ENCODE measurements around the gene ADAMTS3.

ADAMTS3 gene

GRCh38 chr4:72568959-72569718 lies at the start of gene ADAMTS3:
ADAMTS3 (minus strand) TSS chr4:72569221; CDS start chr4:72568762, 459 bp downstream.
- DNase-seq (ENCODE audit: low read depth) = peak; percentile 65

GRCh38 chr4:72613959-72614358 lies 44.9 kb upstream of the ADAMTS3 start:
- DNase-seq (ENCODE audit: low read depth) = no peak

GRCh38 chr4:72606751-72607150 lies 37.7 kb upstream of the ADAMTS3 start:
- no peak for DNase-seq (ENCODE audit: low read depth)

GRCh38 chr4:72604324-72604723 lies 35.3 kb upstream of the ADAMTS3 start:
- DNase-seq (ENCODE audit: low read depth) = no peak

DNA sequence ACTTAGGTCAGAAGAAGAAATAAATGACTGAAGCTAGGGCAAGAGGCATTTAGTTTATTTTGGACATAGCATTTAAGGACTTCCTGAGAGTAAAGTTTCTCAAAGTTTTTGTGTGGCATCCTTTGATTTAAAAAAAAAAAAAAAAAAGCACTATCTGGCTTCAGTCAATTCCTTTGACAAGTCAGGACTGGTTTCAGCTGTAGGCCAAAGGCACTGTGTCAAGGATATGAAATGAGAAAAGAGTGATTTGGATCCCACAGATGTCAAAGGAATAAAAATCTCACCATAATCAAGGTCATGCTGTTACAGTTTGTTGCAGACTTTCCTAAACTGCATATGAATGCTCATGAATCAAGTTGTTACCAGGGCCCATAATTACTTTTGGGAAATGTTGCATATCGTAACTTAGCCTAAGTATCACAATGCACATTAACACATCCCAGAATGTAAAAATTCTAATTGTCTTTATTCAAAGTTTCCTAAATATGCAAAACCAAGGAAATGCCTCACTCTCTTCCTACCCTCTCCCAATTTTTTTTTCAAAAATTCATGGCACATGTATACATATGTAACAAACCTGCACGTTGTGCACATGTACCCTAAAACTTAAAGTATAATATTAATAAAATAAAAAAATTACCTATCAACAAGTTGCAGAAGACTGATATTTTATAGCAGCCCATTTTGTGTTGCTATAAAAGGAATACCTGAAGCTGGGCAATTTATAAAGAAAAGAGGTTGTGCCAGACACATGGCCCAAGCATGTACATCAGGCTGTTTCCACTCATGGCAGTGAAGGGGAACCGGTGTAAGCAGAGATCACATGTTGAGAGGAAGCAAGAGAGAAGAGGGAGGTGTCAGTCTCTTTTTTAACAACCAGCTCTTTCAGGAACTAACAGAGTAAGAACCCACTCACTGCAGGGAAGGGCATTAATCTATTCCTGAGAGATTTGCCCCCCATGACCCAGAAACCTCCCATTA lies 33.7 kb upstream of the ADAMTS3 start:
- no peak for DNase-seq (ENCODE audit: low read depth)

DNA sequence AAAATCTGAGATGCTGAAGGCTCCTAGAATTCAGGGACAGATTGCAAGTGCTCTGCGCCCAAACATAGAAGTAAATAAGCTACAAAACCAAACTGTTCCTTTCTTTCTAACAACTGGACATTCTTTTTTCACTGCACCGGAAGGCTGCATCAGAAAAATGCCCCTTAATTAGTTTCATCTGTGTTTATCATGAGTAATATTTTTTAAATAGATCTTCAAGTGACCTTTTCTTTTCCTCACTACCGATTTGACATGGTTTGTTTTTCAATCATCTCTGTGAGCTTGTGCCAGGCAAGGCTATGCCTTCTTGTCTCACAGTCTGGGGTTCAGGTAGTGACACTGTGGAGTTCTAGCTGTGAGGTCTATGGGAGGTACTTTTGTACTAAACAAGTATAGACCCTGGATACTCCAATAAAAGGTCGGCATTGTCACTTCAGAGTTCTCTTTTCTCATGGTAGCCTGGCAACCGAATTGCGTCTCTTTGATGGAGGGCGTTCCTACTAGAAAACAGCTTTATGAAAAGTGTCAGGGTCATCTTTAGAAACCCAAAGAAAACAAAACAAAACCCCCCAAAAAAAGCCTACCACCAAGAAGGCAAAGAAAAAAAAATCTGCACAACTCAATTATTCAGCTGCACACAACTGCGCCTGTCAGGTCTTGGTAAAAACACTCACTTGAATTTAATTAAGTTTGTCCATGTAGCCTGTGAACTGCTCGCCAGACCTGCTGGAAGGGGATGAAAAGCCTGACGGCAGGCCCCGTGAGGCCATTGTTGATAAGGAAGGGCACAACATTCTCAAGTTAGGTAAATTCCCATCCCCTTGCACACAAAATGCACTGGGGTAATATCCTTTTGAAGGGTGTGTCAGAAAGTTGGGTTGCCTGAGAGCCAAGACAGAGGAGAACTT lies 22.8 kb upstream of the ADAMTS3 start:
- no peak for DNase-seq (ENCODE audit: low read depth)

GRCh38 chr4:72587334-72587733 lies 18.3 kb upstream of the ADAMTS3 start:
- no peak for DNase-seq (ENCODE audit: low read depth)

DNA sequence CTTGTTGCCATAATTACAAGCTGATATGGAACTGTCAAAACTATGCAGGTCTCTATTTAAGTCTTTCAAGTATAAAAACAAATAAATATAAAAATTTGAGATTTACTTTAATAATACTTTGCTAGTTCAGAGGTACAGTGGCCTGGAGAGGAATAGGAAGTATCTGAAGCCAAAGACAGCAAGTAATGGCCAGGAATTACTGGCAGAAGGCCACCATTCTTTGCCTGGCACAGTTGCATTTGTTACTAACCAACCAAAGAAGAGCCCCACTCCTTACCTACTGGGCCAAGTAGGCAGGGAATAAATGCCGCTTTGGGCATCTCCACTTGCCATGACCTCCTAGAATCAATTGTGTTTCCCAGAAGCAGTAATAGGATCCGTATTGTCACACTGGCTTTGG lies 13.8 kb upstream of the ADAMTS3 start:
- DNase-seq (ENCODE audit: low read depth) = no peak

DNA sequence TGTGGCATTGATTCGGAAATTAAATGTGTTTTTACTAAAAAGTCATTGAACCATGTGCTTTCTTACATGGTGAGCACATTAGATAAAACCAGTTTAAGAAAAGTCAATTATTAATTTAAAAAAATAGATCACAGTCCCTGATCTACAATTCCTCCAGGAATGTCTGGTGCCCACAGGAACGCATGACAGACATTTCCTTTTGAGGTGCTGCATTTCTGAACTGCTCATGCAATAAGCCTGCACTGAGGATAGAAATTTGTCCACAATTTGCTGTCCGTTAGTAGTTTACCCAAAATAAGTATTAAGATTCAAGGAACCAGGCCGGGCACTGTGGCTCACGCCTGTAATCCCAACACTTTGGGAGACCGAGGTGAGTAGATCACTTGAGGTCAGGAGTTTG lies 8.2 kb upstream of the ADAMTS3 start:
- no peak for DNase-seq (ENCODE audit: low read depth)

GRCh38 chr4:72571337-72571736 lies 2.3 kb upstream of the ADAMTS3 start:
- no peak for DNase-seq (ENCODE audit: low read depth)

GRCh38 chr4:72569719-72570235 lies 756 bp upstream of the ADAMTS3 start:
- DNase-seq (ENCODE audit: low read depth) = peak; percentile 11

DNA sequence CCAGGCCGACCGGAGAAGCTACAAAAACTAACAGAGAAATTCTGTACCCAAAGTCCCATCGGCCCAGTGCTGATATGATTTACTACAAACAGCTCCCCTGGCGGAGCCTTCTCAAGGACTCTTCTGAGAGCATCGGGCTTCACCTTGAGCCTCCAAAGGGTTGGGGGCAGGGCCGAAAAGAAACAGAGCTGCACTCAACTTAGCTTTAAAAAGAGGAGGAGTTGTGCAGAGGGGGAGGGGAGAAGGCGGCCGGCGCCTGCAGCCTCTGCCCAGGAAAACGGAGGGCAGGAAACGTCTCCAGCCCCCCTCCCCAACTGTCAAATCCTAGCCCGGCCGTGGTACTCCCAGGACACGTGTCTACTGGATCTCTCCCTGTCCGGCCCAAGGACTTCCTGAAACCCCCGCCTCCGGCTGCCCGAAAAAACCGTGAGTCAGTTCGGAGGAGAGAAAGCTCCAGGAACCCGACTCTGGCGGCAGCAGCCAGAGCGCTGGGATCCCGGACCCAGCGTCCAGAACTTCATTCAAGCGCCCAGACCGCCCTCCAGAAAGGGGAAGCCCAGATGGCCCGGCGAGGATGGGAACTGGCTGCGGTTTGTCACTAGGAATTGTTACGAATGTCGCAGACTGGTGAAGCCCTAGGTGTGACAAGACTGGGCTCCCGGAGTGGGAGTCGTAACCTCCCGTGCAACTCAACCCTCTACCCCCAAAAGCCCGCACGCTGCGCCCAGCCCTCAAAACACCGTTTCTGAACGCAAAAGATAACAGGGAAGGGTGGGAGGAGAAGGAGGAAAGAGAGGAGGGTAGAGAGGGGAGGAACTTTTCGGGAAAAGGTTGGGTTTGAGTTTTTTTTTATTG lies 973 bp downstream of the ADAMTS3 start:
- DNase-seq (ENCODE audit: low read depth) = peak; percentile 84

DNA sequence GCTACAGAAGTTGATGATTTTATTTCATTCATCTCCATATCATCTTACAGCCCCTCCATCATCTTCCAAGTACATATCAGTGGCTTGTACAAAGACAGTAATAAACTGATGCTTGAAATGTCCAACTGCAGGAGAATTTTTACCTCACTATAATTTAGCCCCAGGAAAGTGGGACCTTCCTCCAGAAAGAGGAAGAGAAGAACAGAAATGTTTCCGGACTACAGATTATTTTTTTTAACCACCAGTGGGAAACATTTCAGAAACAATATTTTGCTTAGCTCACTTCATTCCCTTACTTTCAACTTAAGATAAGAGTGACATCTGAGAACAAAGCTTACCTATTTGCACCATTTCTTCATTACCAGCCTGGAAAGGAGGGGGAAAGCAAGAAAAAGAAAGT lies 2.0 kb downstream of the ADAMTS3 start:
- no peak for DNase-seq (ENCODE audit: low read depth)

DNA sequence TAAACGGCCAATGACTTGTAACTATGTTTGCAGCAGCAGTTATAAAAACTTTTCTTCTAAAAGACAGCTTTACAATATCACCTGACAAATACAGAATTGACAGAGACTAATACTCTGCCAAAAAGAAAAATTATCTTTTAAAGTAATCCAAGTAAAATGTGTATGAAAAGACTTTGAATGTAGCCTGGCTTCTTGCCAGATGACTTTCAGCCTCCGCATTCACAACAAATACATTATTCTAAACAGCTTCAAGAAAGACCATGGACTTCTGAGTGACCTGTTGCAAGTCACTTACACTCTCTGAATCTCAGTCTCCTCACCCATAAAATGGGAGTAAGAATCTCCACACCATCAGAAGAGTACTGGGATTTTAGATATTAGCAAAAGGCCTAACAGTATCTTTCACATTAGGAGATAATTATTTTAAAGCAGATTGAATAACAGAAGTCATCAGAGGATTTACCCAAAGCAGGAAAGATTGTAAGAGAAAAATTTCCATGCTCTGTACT lies 2.5 kb downstream of the ADAMTS3 start:
- DNase-seq (ENCODE audit: low read depth) = no peak

DNA sequence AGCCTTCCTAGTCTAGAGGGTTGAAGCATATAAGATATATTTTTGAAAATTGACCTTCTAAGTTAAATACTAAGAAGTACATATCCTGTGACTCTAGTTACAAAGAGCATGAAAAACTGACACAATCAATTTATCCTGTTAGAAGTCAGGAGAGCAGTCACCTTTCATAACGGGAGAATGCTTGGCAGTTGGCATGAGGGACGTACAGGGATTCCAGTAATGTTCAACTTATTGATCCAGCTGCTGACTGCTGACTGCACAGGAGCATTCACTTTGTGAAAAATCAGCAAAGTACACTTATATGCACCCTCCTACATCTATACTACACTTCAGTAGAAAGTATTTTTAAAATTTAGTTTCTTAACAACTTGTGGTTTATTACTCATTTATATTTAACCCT lies 4.2 kb downstream of the ADAMTS3 start:
- DNase-seq (ENCODE audit: low read depth) = no peak

DNA sequence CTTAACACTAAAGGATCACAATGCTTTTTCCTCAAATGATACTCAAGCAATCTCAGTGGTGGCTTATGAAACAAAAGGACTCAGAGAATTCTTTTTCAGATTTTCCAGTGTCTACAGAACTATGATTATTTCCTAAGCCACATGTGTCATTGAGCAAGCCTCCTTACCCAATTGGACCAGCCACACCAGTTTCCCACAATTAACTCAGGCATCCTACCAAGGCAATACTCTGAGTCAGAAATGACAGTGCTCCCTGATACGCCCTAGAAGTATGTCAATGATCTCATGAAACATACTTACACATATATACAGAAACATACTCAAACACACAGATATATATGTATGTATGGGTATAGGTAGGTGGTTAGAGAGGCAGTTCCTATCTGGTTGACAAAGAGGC lies 4.8 kb downstream of the ADAMTS3 start:
- peak; percentile 62 for DNase-seq (ENCODE audit: low read depth)

- DNase-seq (ENCODE audit: low read depth) = peak; percentile 23
Observed at GRCh38 chr4:72558655-72559054, 10.4 kb downstream of the ADAMTS3 start.

DNA sequence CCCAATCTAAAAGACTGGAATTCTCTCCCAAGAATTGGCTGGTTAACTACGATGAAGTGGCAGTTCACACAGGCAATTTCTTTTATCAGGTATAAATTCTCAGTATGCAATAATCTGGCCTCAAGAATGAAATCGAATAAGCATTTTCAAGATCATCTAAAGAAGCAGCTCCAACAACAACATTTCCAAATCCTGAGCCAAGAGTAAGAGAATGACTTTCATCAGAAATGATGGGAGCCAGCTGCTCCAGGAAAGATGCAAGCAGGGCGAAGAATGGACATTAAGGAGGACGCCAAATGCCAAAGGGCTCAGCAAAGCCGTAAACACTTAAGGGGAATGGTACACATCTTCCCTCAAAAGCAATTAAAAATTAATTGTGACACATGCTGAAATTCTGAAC lies 12.0 kb downstream of the ADAMTS3 start:
- DNase-seq (ENCODE audit: low read depth) = no peak

- DNase-seq (ENCODE audit: low read depth) = no peak
Observed at GRCh38 chr4:72555377-72555831, 13.6 kb downstream of the ADAMTS3 start.

DNA sequence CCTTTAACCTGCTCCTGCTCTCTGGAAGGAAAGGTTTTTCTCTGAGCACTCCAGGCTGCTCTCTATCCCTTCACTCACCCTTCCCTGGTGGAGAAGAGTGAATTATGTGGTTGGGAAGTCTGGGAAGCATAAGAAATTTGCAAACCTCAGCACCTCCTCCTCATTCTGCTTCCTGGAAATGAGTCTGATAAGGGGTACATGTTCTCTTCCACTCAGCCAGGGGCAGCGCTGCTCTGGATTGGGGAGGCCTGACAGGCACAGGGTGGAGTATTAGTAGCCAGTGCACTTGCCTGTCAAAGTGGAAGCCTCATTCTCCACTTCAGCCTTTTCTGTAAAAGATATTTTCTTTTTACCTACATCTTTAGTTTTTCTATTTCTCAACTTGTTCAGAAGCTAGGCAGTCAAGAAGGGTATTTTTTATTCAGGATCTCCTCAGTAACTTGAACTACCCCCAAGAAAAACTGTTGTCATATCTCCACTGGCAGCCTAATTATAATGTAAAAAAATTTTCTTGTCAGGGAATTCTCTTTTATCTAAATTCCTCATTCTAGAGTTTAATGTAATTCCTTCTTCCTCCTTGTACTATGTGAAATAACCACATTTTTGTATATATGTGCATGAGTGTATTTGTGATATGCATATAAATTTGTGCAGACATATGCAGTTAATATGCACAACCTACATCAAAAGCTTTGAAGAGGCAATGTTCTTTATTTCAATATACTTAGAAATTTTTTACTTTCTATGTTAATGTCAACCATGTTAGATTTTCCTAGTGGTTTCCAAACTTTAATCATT lies 15.3 kb downstream of the ADAMTS3 start:
- DNase-seq (ENCODE audit: low read depth) = no peak
